ENCODE measurements around the gene NUCB1.
"Not testable (repeated sequence)": the region's sequence is repeated elsewhere in the genome, so short reads cannot be mapped to it uniquely, and the experiment has no call there.

Gene NUCB1

DNA sequence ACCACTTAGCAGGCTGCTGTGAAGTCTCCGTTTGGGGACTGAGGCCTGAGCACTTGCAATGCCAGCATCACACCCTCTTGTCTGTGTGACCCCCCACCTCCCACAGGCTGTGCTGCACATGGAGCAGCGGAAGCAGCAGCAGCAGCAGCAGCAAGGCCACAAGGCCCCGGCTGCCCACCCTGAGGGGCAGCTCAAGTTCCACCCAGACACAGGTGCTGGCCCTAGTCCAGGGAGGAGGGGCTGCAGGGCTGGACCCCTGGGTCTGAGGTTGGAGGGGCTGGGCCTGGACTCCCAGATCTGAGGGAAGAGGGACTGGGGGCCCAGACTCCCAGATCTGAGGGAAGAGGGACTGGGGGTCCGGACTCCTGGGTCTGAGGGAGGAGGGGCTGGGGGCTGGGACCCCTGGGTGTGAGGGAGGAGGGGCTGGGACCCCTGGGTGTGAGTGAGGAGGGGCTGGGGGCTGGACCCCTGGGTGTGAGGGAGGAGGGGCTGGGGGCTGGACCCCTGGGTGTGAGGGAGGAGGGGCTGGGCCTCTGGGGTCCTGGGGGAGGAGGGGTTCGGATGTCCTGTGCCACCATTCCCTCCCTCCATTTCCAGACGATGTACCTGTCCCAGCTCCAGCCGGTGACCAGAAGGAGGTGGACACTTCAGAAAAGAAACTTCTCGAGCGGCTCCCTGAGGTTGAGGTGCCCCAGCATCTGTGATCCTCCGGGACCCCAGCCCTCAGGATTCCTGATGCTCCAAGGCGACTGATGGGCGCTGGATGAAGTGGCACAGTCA is 21.8 kb downstream of the NUCB1 start:
- H3K4me3 ChIP-seq (ENCODE audit: low read depth, low read length), result no peak overlapping the region
- TF ChIP-seq, protein P1, sequence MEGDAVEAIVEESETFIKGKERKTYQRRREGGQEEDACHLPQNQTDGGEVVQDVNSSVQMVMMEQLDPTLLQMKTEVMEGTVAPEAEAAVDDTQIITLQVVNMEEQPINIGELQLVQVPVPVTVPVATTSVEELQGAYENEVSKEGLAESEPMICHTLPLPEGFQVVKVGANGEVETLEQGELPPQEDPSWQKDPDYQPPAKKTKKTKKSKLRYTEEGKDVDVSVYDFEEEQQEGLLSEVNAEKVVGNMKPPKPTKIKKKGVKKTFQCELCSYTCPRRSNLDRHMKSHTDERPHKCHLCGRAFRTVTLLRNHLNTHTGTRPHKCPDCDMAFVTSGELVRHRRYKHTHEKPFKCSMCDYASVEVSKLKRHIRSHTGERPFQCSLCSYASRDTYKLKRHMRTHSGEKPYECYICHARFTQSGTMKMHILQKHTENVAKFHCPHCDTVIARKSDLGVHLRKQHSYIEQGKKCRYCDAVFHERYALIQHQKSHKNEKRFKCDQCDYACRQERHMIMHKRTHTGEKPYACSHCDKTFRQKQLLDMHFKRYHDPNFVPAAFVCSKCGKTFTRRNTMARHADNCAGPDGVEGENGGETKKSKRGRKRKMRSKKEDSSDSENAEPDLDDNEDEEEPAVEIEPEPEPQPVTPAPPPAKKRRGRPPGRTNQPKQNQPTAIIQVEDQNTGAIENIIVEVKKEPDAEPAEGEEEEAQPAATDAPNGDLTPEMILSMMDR (IDR thresholded peaks at IDR 0.05; ENCODE audit: low read depth, low read length), result no peak

DNA sequence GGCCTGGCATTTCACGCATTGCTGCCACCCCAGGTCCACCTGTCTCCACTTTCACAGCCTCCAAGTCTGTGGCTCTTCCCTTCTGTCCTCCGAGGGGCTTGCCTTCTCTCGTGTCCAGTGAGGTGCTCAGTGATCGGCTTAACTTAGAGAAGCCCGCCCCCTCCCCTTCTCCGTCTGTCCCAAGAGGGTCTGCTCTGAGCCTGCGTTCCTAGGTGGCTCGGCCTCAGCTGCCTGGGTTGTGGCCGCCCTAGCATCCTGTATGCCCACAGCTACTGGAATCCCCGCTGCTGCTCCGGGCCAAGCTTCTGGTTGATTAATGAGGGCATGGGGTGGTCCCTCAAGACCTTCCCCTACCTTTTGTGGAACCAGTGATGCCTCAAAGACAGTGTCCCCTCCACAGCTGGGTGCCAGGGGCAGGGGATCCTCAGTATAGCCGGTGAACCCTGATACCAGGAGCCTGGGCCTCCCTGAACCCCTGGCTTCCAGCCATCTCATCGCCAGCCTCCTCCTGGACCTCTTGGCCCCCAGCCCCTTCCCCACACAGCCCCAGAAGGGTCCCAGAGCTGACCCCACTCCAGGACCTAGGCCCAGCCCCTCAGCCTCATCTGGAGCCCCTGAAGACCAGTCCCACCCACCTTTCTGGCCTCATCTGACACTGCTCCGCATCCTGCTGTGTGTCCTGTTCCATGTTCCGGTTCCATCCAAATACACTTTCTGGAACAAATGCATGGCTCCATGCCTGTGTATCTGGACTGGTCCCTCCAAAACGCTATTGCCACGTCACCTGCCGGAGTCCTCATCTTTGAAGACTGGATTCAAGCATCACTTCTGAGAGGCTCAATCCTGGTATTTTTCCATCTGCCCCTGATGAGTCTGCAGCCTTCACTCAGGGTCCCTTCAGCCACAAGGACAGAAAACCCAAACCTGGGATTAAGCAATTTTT is 22.7 kb downstream of the NUCB1 start:
- TF ChIP-seq, protein P1 (IDR thresholded peaks at IDR 0.05; ENCODE audit: low read depth, low read length), result no peak
- H3K4me3 ChIP-seq (ENCODE audit: low read depth, low read length), result no peak overlapping the region

DNA sequence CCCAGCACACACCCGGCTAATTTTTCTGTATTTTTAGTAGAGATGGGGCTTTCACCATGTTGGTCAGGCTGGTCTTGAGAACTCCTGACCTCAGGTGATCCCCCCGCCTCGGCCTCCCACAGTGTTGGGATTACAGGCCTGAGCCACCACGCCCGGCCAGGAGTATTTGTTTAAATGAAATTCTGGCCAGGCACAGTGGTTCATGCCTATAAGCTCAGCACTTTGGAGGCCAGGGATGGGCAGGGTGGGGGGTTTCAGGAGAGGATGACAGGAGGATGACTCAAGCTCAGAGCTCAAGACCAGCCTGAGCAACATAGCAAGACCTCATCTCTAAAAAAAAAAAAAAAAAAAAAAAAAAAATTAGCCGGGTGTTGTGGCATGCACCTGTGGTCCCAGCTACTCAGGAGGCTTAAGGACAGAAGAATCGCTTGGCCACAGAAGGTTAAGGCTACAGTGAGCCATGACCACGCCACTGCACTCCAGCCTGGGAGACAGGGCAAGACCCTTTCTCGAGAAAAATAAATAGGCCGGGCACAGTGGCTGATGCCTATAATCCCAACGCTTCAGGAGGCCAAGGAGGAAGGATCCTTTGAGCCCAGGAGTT is 25.2 kb downstream of the NUCB1 start:
- TF ChIP-seq, protein P1 (IDR thresholded peaks at IDR 0.05; ENCODE audit: low read depth, low read length), result no peak
- H3K4me3 ChIP-seq (ENCODE audit: low read depth, low read length), result no peak overlapping the region

DNA sequence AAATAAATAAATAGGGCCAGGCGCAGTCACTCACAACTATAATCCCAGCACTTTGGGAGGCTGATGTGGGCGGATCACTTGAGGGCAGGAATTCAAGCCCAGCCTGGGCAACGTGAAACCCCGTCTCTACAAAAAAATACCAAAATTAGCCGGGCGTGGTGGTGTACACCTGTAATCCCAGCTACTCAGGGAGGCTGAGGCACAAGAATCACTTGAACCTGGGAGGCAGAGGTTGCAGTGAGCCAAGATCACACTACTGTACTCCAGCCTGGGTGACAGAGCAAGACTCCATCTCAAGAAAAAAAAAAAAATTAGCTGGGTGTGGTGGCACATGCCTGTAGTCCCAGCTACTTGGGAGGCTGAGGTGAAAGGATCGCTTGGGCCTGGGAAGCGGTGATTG is 25.8 kb downstream of the NUCB1 start:
- H3K4me3 ChIP-seq (ENCODE audit: low read depth, low read length), result not testable (repeated sequence)

DNA sequence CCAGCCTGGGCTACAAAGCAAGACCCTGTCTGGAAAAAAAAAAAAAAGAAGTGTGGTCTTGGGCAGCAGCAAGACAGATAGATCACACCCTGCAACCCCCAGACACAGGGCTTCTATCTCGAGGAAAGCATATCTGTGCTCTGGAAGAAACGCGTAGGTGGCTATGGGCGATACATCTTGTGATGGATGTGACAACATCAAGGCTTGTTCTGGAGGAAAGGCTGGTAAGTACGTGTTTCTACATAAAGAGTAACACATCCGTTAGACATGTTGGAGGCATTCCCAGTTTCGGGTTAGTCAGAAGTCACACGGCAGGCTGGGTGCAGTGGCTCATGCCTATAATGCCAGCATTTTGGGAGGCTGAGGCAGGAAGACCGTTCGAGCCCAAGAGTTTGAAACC is 26.8 kb downstream of the NUCB1 start:
- TF ChIP-seq, protein P1 (IDR thresholded peaks at IDR 0.05; ENCODE audit: low read depth, low read length), result no peak
- H3K4me3 ChIP-seq (ENCODE audit: low read depth, low read length), result no peak overlapping the region

DNA sequence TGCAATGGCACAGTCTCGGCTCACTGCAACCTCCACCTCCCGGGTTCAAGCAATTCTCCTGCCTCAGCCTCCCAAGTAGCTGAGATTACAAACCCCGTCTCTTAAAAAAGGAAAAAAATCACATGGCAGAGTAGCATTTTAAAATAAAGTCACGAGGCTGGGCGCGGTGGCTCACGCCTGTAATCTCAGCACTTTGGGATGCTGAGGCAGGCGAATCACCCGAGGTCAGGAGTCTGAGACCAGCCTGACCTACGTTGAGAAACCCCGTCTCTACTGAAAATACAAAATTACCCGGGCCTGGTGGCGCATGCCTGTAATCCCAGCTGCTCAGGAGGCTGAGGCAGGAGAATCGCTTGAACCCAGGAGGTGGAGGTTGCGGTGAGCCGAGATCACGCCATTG is 27.6 kb downstream of the NUCB1 start:
- not testable (repeated sequence) for H3K4me3 ChIP-seq (ENCODE audit: low read depth, low read length)

DNA sequence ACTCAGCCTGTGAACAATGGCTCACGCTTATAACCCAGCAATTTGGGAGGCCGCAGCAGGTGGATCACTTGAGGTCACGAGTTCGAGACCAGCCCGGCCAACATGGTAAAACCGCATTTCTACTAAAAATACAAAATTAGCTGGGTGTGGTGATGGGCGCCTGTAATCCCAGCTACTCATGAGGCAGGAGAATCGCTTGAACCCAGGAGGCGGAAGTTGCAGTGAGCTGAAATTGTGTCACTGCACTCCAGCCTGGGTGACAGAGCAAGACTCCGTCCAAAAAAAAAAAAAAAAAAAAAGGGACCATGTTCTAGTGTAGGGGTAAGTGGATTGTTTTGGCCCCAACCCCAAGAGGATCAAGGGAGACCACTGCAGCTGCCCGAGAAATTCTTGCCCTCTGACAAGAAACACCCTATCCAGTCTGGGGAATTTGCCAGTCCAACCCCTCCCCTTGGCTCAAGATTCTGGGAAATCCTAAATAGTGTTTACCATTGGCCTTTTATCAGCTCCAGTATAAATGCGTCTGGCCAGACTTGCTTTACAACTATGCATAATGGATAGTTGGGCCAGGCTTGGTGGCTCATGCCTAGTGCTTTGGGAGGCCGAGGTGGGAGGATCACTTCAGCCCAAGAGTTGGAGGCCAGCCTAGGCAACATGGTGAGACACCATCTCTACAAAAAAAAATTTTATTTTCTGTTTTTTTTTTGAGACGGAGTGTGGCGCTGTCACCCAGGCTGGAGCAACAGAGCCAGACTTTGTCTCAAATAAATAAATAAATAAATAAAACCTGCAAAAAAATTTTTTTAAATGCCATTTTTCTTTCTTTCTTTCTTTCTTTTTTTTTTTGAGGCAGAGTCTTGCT is 28.3 kb downstream of the NUCB1 start:
- TF ChIP-seq, protein P1 (IDR thresholded peaks at IDR 0.05; ENCODE audit: low read depth, low read length), result no peak
- no peak overlapping the region for H3K4me3 ChIP-seq (ENCODE audit: low read depth, low read length)
